PC-3 (cell line): Measurements from ENCODE around the gene INO80B.

Experiments used
- CTCF ChIP-seq: fragments of 300-600 bp; sonication (generic); conservative IDR thresholded peaks from 2 replicates; pipeline ENCODE4 v1.5.1; 2017; ENCODE audit warnings: antibody characterized with exemption, low read depth, mild to moderate bottlenecking, low read length
- EZH2 ChIP-seq: fragments of 300-600 bp; sonication (generic); IDR thresholded peaks from one replicate; pipeline ENCODE4 v1.6.1; 2017; ENCODE audit warnings: antibody characterized with exemption, mild to moderate bottlenecking, low read length; ENCODE audit not compliant: unreplicated experiment

- TF ChIP-seq CTCF (no peak), EZH2 (no peak)
These were observed 18.6 kb upstream of the INO80B start for GRCh38 chr2:74436111-74436805.
